Measurements from ENCODE around the gene TMEM150B. TPM values are rescaled to one million over a fixed set of nuclear protein-coding genes. Genes with fewer than 3 reads are reported as not detected.
A peak's percentile ranks its signal among the peaks of the same experiment; 100 is the strongest.

TMEM150B gene
- polyA plus RNA-seq, 3 donors = 10.1 to 65.6 (median 11.2) TPM

- H3K4me3 Mint-ChIP-seq = peak overlapping the region in 1 of 2 donors; percentile 72
- H3K27me3 ChIP-seq (ENCODE audit: control insufficient read depth in 2 of 2, insufficient read depth in 2 of 2, low read length in 2 of 2) = peaks cover 32 to 94% of the 10 kb centered on the region in 2 donors
Observed at GRCh38 chr19:55372316-55373081, 47.4 kb upstream of the TMEM150B start.

More at GRCh38 chr19:55372316-55373081, 47.4 kb upstream of the TMEM150B start:
- Histone ChIP-seq H3K9me3 (replicated peaks in 1 of 2; ENCODE audit: control insufficient read depth in 1 of 2, insufficient read depth in 1 of 2, low read length in 2 of 2) (peaks cover 2 to 8% of the 10 kb centered on the region in 2 donors), H3K36me3 (replicated peaks in 1 of 2; ENCODE audit: control insufficient read depth in 1 of 2, insufficient read depth in 2 of 2, low read length in 2 of 2) (no peaks in the 10 kb centered on the region), H3K27ac (ENCODE audit: low read depth in 1 of 2, low read length in 2 of 2) (no peak overlapping the region), H4K20me1 (ENCODE audit: insufficient read depth, low read length) (no peaks in the 10 kb centered on the region), H3K4me3 (replicated peaks in 1 of 3; ENCODE audit: low read depth in 2 of 3, low read length in 3 of 3) (no peak overlapping the region), H3K79me2 (ENCODE audit: insufficient read depth, low read length) (no peaks in the 10 kb centered on the region), H3K4me2 (replicated peaks; ENCODE audit: extremely low read depth, low read length, poor library complexity, severe bottlenecking) (no peak overlapping the region), H3K9ac (ENCODE audit: insufficient read depth, low read length, poor library complexity, severe bottlenecking) (no peak overlapping the region), H2AFZ (ENCODE audit: insufficient read depth, low read depth, low read length, poor library complexity, severe bottlenecking) (no peak overlapping the region), H3K4me1 (ENCODE audit: control insufficient read depth in 1 of 2, insufficient read depth in 2 of 2, low read length in 2 of 2) (peaks cover 4 to 6% of the 10 kb centered on the region in 2 donors)
- H3K27me3 Mint-ChIP-seq (ENCODE audit: low read depth in 3 of 3) = peaks cover 73 to 96% (median 79%) of the 10 kb centered on the region in 3 donors
- no peak for DNase-seq
- H3K9me3 Mint-ChIP-seq = peaks cover 0 to 31% (median 6%) of the 10 kb centered on the region in 7 donors
- peaks cover 0 to 4% of the 10 kb centered on the region in 2 donors for H3K36me3 Mint-ChIP-seq
- WGBS (ENCODE audit: insufficient coverage) = 49% methylated on average over 18 of the region's 24 CpGs
- intact Hi-C loops (cut with micrococcal nuclease) = no loop called here
- H3K4me1 Mint-ChIP-seq = peaks cover 5% of the 10 kb centered on the region
- TF ChIP-seq CTCF (IDR thresholded peaks at IDR 0.05) = no peak
- H3K27ac Mint-ChIP-seq = no peak overlapping the region

Measured in CD14-positive monocyte (primary cell).